GM21360 (cell line): ENCODE results near the gene ERI3.

ENCODE experiments used
- ATAC-seq: cut with Tn5 transposase; IDR thresholded peaks from one replicate; pipeline ENCODE4 v1.9.1; 2021; ENCODE audit warnings: mild to moderate bottlenecking, moderate library complexity; ENCODE audit not compliant: unreplicated experiment

The ERI3 gene

DNA sequence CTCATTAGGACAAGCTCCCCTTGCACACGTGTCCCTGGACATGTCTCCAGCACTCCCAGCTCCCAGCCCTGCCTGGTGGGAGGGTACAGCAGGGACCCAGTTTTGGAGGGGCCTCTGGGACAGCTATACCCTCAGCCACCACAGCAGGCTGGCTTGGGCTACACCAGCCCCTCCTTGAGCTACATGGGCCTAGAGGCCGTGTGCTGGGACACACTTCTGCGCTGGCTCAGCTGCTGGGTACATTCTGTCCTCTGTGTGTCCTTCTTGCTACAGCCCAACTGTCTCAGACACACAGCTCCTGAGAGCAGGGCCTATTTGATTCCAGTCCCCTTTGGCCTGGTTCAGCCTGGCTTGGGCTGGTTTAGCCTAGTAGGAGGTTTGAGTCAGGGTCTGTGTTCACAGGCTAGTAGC lies 115.1 kb downstream of the ERI3 start:
- ATAC-seq, result no peak

DNA sequence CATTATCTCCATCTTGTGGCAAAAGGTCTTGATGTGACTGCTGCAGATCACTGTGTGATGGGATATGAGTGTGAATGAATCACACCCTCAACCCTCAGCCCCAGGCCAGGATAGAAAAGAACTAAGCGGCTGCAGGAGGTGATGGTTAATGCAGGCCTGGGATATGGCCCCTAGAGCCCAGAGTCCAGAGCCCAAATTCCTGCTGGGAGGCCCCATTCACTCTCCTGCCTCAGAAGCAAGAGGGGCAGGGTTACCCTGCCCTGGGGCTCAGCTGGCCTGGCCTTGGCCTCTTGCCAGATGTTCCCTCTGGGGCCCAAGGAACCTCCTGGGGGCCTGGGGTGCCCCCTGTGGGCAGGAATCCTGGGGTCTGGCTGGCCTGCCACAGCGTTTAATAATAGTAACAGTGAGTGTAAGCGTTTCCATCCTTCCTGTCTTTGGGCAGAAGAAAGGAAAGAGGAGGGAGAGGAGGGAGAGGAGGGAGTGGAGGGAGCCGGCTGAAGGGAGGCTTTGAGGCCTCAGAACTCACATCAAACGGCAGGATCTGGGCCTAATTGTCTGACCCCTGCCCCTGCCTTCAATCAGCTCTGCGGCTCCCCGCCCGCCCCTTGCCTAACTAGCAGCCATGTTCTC lies 115.6 kb downstream of the ERI3 start:
- ATAC-seq, result no peak

DNA sequence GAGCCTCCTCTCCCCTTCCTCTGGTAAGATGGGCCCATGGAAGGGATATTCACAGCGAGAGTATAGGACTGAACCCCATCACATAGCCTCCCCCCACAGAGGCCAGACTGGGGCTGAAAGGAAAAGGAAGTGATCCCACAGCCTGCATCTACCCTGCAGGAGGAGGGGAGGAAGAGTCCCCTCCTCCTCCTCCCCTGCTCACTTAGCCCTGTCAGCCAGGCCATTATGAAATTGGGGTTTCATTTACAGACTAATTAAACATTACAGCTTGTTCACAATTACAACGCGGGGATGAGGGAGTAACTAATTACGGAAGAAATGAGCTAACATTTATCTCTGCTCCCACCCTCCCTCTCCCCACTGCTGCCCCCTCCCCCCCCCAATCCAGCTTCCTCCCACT lies 116.4 kb downstream of the ERI3 start:
- no peak for ATAC-seq

DNA sequence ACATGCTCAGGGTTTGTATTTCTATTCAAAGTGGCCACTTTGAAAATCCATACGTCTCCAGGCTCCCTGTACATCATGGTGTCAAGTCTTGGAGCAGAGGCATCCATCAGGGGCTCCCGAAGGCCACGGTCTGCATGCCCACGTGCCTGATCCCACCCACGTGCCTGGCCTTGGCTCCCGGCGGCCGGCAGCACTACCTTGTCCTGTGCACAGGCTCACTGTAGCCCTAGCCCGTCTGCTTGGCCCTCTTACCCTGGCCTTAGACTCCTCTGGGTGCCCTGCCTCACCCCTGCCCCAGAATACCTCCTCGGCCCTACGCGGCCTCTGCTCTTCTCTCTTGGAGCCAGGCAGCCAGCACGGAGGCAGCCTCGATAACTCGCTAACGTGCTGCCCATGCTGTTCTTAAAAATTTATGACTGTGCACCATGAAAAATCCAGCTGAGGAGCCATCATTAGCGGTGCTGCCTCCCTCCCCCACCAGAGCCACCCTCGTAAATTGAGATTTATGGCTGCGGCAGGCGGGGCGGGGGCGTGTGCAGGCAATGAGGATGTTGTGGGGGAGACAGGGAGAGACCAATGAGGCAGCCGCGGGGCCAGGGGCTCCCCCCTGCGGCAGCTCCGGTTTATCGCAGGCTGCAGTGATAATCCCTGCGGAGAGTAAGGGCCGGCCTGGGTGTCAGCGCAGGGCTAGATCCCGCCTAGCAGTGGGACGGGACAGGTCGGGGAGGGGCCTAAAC lies 117.2 kb downstream of the ERI3 start:
- ATAC-seq, result no peak

DNA sequence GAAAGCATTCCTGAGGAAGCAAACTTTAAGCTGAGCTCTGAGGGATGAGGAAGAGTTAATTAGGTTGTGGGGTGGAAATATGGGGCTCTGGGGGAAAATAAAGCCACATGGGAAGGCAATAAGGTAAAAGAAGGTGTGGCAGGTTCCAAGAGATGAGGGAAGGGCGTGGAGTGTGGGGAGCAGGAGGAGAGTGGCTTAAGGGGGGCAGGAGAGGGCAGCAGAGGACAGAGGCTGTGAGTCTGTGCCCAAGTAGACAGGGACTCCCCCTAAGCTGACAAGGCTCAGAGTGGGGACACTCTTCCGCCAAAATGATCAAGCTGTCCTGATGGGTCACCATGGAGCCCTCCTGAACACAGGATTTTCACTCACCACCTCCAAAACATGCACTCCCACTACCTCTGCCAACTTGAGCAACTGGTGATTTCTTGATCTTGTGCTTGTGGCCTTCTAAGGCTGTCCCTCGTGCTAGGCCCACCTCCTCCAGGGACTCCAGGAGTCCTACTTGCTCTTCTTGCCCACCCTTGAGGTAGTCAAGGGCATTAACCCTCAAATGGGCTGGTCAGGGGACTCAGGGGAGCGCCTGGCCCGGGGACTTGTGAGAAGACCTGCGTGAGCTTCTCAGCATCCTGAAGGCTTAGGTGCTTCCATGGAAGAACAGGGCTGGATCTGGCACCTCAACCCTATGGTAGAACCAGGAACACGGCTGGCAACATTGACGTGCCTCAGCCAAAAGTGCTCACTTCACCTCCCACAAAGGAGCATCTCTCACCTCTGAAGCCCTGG lies 118.4 kb downstream of the ERI3 start:
- no peak for ATAC-seq

DNA sequence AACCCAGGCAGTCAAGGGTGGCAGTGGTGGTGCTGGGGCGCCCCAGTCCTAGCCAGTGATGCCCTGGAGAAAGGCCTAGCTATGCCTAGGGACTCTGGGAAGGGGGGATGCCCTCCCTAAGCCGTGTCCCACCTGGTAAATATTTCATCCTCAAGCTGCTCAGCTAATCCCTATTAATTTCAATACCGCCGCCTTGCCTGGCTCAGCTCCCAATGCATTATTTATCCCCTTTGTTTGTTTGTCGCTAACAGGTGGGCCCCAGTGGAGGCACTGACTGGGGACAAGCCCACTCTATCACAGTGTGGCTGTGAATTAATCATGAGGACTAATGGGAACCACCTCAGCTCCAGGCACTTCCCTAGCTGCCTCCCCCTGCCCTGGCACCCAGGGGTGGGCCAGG lies 119.2 kb downstream of the ERI3 start:
- ATAC-seq, result no peak

DNA sequence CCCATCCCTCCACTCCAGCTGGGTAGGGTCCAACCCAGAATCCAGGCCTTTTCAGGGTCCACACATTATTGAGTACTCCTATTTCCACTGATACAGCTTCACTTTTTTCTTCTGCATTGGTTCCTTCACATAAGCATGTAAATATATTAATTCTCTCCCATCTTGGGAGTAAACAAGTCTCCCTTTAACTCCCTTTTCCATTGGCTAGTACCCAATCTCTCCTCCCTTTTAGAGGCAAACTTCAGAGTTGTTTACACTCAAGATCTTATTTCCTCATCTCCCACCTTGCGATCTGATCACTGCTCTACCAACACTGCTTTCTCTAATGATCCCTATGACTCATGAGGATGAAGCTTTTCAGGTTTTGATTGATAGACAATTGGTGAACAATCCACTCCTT lies 121.5 kb downstream of the ERI3 start:
- ATAC-seq, result no peak

DNA sequence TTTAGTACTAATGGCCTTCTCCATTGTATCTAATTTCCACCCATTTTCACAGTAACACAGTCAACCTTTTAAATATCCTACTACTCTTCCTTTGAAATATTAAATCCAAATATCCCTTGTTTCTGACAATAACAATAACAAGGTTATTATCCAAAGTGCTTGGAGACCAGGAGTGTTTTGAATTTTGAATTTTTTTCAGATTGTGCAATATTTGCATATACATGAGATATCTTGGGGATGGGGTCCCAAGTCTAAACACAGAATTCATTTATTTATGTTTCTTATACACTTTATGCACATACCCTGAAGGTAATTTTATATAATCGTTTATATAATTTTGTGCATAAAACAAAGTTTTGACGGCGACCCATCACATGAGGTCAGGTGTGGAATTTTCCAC lies 124.3 kb downstream of the ERI3 start:
- no peak for ATAC-seq

DNA sequence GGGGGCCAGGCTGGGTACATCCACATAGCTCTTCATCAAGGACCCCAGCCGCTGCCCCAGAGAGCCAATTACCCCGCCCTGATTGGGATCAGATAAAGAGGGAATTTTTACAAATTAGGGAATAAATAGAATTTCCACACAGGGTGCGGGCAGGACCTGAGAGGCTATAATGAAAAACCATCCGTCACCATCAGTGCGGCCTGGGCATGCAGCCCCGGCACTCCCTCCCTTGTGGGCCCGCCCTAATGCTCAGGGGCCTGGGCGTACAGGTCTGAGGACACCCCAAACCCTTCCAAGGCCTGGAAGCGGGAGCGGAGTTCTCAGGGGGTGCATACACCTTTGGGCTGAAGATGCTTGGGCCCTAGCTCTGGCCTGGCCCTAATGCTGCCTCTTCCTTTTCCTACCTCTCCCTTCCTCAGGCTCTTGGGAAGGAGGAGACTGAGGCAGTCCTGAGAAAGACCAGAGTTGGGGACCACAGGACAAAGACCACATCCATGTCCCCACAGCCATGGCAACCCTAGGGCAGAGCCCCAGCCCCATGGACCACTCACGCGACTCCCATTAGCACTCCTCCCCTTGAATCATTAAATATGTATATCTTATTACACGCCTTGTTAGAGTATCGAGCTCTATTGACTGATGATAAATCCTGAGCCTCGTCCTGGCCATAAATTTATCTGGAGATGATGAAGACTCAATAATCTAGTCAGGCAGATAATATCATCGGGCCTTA lies 125.5 kb downstream of the ERI3 start:
- no peak for ATAC-seq

DNA sequence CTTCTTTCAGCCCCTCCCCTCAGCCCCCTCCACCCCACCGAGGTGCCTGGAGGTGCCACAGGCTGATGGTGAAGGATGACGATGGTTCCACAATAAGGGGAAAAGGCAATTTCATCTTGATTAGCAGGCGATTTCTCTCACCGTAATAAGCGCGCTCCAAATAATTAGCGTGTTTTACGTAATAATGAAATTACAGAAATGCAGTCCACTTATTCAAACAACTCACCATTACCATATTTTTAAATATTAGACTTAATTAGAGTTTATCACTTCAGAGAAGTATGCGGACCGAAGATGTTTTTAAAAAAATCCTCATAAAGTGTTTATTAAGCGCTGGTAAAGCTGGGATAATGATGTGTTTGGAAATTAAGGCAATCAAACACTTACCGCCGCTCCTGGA lies 126.8 kb downstream of the ERI3 start:
- ATAC-seq, result no peak

DNA sequence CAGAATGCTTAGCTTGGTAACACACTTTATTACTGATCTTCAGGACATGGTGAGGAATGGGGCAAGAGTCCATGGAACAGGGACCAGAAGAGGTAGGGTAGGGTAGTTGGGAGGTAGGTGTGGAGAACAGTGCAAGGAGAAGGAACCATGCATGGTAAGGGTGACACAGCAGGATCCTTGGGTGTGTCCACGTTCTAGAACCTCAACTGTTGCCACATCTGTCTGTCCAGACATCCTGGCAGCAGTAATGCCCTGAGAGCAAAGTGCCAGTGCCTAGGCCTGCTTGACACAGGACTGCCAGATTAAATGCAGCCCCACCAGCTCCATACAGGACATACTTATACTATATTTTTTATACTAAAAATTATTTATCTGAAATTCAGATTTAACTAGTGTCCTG lies 127.8 kb downstream of the ERI3 start:
- no peak for ATAC-seq

DNA sequence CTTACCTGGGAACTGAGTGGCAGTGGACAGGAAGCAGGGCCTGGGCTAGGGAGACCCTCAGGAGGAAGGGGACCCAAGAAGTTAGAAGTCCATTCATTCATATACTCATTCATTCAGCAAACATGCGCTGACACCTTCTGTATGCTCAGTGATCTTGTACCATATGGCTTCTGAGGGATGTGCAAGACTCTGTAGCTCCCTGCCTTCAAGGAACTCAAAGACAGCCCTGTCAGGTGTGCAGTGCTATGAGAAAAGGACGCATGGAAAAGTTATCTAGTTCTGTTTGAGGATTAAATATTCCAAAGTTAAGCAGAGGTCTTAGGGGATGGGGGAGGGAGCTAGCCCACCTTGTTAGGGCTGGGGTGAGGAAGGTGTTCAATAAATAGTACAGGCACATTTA lies 129.3 kb downstream of the ERI3 start:
- no peak for ATAC-seq

DNA sequence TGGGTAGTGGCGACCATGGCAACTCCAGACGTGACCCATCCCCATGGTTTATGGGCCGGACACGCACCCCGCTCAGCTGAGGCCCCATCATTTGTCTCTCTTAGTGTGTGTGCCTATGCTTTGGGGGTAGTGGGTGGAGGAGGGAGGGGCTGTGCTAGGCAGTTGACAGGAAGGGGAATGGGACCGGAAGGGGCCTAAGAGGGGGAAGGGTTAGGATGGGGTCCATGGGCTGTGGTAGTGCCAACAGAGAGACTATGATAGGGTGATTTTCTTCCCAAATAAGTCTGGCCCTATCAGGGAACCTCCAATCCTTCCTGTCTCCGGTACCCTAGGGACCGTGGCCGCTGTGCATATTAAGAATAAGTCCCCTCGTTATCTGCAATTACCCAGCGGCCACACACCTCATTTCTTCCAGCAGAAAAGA lies 131.9 kb downstream of the ERI3 start:
- ATAC-seq, result no peak

DNA sequence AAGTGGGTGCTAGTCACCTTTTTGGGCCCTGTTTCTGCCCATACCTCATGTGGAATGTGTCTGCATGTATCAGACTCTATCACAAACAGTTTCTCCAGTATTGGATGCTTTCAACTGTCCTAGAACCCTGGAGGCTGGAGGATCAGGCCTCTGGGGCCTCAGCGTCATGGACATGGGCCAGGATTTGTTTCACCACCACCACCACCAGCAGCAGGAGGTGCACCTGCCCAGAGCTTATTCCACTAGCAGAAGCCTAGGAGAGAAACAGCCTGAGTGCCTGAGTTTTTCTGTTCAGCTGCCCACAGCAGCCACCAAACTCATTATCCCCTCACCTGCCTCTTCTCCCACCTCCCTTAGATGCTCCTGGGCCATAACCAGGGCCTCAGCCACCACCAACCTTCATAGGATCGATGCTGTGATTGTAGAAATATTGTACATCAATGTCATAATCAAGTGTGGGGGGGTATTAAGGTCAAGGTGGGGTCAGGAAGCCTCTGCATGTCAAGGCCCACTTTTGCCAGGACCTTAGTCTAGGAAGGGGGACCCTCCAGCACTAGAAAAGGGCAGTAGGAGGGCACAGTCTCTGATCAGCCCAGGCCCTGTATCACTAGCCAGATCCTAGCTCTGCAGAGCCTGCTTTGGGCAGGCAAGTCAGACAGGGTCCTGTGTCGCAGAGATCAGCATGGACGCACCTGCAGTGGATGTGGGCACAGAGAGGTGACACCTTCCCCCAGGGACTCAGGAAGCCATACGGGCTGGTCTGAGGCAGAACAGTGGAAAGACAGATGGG lies 132.5 kb downstream of the ERI3 start:
- no peak for ATAC-seq

DNA sequence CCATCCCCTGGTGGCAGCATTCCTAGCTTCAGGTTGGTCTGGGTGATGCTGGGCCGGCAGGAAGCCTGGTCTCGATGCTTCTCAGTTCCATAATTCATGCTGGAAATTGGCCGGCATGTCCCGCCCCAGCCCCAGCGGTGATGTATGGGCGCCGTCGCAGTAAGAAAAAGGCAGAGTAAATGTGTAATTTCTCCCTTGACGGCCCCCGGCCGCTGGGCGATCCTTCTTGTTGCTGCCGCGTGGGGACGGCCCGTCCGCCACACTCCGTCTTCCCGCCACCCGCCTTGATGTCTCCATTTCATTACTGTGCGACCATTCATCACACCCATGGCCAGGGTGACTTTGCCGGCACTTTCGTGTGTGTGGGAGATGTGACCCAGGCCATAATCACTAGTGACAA lies 133.3 kb downstream of the ERI3 start:
- no peak for ATAC-seq

DNA sequence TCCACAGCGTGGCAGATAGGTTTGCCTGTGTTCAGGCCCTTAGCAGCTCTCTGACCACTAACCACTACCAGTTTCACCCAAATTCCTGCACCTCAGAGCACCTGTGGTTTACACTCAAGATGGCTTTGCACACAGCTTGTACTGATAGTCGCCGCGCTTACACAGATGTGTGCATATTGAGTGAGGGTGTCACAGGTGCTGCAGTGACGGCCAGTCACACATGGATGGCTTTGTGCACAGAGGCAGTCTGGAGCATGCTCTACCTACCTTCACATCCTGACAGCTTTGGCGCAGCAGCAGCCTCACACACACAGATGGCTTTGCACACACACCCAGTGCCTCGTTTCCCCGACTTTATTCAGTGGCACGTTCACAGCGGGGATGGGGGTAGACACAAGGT lies 134.3 kb downstream of the ERI3 start:
- ATAC-seq, result no peak

DNA sequence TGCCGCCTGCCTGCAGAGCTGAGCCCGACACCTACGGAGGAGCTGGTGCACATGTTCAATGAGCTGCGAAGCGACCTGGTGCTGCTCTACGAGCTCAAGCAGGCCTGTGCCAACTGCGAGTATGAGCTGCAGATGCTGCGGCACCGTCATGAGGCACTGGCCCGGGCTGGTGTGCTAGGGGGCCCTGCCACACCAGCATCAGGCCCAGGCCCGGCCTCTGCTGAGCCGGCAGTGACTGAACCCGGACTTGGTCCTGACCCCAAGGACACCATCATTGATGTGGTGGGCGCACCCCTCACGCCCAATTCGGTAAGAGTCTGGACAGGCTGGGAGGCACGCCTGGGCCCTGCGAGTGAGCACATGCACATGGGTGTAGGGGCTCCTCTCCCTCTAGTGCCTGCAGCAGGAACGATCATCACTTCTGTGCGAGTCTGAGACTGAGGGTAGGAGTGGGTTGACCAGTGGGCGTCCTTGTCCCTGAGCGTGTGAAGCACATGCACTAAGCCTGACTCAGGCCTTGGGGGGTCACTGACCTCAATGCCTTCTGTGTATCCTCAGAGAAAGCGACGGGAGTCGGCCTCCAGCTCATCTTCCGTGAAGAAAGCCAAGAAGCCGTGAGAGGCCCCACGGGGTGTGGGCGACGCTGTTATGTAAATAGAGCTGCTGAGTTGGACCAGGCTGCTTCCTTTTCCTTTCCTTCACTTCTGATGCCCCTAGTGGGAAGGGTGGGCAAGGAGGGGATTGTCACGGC lies 134.9 kb downstream of the ERI3 start:
- ATAC-seq, result no peak

DNA sequence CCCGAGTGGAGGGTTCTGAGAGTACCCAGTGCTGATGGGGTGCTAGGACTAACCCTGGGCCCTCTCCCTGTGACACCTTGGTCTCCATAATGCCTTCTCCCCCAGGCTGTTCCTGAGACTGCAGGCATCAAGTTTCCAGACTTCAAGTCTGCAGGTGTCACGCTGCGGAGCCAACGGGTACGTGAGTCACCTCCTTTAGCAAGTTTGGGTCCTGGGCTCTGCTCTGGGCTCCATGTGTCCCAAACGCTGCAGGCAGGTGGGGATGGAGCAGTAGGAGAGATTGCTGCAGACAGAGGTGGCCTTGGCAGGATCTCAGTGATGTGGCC lies 135.8 kb downstream of the ERI3 start:
- no peak for ATAC-seq

DNA sequence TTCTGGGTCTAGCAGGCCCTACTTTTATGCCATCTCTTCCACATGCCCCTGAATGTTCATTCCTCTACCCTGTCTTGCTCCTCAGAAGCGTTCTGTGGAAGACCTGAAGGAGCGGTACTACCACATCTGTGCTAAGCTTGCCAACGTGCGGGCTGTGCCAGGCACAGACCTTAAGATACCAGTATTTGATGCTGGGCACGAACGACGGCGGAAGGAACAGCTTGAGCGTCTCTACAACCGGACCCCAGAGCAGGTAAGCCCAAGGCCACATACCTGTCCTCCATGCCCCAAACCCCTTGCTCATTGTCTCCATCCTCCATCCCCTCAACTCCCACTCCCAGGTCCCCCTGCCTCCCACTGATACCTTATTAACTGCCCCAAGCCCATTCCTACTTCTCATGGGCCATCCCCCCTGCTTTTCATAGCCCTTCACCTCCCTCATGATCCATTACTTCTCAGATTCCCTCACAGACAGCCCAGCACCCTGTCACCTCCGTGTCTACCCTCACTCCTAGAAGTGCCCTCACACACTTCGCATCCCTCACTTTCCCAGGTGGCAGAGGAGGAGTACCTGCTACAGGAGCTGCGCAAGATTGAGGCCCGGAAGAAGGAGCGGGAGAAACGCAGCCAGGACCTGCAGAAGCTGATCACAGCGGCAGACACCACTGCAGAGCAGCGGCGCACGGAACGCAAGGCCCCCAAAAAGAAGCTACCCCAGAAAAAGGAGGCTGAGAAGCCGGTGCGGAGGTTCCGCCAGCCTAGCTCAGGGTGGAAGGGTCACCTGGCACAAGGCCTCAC lies 136.4 kb downstream of the ERI3 start:
- ATAC-seq, result no peak
